ENCODE measurements around the gene KDM5A. TPM values are rescaled to one million over a fixed set of nuclear protein-coding genes. Genes with fewer than 3 reads are reported as not detected.

KDM5A gene
- polyA plus RNA-seq, 1 experiment: 26.1 TPM

GRCh38 chr12:234891-235415 lies 154.2 kb downstream of the KDM5A start:
- H3K36me3 ChIP-seq (ENCODE audit: control insufficient read depth, insufficient read depth, low read length): no peaks in the 10 kb centered on the region
- no peak overlapping the region for H3K4me3 ChIP-seq (ENCODE audit: low read depth, low read length)
- TF ChIP-seq CTCF (IDR thresholded peaks at IDR 0.05; ENCODE audit: insufficient read depth, low read depth, low read length): no peak
- H3K27me3 ChIP-seq (ENCODE audit: control insufficient read depth, insufficient read depth, low read length): peaks cover 14% of the 10 kb centered on the region
- POLR2A ChIA-PET: no interaction called here
- CTCF ChIA-PET: interaction anchor here (0.6 kb wide), 1 partner anchor 12 kb away, joined by 3 read pairs; no protein-coding TSS in a partner anchor
- DNase-seq (ENCODE audit: low read depth): no peak

DNA sequence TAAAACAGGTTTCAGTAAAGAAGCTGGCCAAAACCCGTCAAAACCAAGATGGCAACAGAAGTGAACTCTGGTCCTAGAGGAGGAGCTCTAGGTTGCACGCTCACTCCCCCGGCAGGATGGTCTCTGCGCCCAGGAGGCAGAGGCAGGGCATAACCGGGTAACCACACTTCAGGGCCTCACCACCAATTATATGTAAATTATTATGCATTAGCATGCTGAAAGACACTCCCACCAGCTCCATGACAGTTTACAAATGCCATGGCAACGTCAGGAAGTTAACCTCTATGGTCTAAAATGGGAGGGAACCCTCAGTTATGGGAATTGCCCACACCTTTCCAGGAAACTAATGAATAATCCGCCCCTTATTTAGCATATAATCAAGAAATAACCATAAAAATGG lies 155.1 kb downstream of the KDM5A start:
- CTCF ChIA-PET: interaction anchor here (0.9 to 2.0 kb wide), 2 partner anchors 11 to 27 kb away, joined by 3 to 6 read pairs; no protein-coding TSS in a partner anchor
- no peak overlapping the region for H3K4me3 ChIP-seq (ENCODE audit: low read depth, low read length)
- H3K36me3 ChIP-seq (ENCODE audit: control insufficient read depth, insufficient read depth, low read length): no peaks in the 10 kb centered on the region
- H3K27me3 ChIP-seq (ENCODE audit: control insufficient read depth, insufficient read depth, low read length): peaks cover 16% of the 10 kb centered on the region
- POLR2A ChIA-PET: no interaction called here
- TF ChIP-seq CTCF (IDR thresholded peaks at IDR 0.05; ENCODE audit: insufficient read depth, low read depth, low read length): no peak
- no peak for DNase-seq (ENCODE audit: low read depth)

GRCh38 chr12:233615-233968 lies 155.5 kb downstream of the KDM5A start:
- H3K27me3 ChIP-seq (ENCODE audit: control insufficient read depth, insufficient read depth, low read length): peaks cover 16% of the 10 kb centered on the region
- CTCF ChIA-PET: interaction anchor here (0.9 to 2.0 kb wide), 2 partner anchors 11 to 28 kb away, joined by 3 to 6 read pairs; no protein-coding TSS in a partner anchor

DNA sequence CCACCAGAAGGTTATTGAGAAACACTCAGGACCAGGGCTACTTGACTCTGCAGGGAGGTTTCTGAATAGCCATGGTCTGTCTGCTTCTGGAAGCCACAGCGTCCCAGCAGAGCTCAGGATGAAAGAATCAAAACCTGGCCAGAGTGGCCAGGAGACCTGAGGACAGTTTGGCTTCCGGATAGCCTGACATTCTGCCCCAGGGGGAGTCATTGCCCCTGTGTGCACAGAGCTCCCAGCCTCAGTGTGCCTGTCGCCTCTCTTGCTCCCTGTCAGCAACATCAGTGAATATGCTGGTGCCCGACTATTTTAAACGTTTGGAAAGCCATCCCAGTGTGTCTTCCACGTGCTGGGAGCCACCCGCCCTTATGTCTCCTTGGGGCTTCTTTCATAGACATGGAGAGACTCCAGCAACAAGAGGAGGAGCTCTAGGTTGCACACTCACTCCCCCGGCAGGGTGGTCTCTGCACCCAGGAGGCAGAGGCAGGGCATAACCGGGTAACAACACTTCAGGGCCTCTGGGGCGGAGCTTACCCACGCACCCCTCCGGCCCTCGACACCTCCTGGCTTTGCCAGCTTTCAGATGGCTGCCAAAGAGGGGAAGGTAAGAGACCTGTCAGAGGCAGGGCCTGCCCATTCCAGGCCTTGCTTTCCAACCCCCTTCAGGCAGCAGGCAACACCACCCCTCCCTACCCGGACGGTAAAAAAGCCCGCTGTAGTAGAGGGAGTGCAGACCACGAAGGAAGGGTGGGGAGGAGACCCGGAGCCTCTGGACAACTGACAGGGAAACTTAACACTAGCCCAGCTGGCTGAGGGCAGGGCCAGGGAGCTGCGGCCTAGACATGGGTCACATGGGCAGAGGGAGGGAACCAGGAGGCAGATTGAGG lies 156.1 kb downstream of the KDM5A start:
- peaks cover 16% of the 10 kb centered on the region for H3K27me3 ChIP-seq (ENCODE audit: control insufficient read depth, insufficient read depth, low read length)
- POLR2A ChIA-PET: no interaction called here
- no peak for TF ChIP-seq CTCF (IDR thresholded peaks at IDR 0.05; ENCODE audit: insufficient read depth, low read depth, low read length)
- H3K36me3 ChIP-seq (ENCODE audit: control insufficient read depth, insufficient read depth, low read length): no peaks in the 10 kb centered on the region
- CTCF ChIA-PET: interaction anchor here (2.0 kb wide), 1 partner anchor 10 kb away, joined by 6 read pairs; no protein-coding TSS in a partner anchor
- DNase-seq (ENCODE audit: low read depth): no peak
- H3K4me3 ChIP-seq (ENCODE audit: low read depth, low read length): no peak overlapping the region

More at GRCh38 chr12:233615-233968, 155.5 kb downstream of the KDM5A start:
- POLR2A ChIA-PET: no interaction called here
- no peak for TF ChIP-seq CTCF (IDR thresholded peaks at IDR 0.05; ENCODE audit: insufficient read depth, low read depth, low read length)
- no peak for DNase-seq (ENCODE audit: low read depth)
- no peak overlapping the region for H3K4me3 ChIP-seq (ENCODE audit: low read depth, low read length)
- no peaks in the 10 kb centered on the region for H3K36me3 ChIP-seq (ENCODE audit: control insufficient read depth, insufficient read depth, low read length)

GRCh38 chr12:230925-231671 lies 158.0 kb downstream of the KDM5A start:
- ChIA-PET CTCF (interaction anchor here (0.9 to 2.0 kb wide), 2 partner anchors 11 to 43 kb away, joined by 3 to 9 read pairs; no protein-coding TSS in a partner anchor), POLR2A (no interaction called here)
- Histone ChIP-seq H3K27me3 (ENCODE audit: control insufficient read depth, insufficient read depth, low read length) (peaks cover 22% of the 10 kb centered on the region), H3K36me3 (ENCODE audit: control insufficient read depth, insufficient read depth, low read length) (no peaks in the 10 kb centered on the region), H3K4me3 (ENCODE audit: low read depth, low read length) (no peak overlapping the region)
- no peak for TF ChIP-seq CTCF (IDR thresholded peaks at IDR 0.05; ENCODE audit: insufficient read depth, low read depth, low read length)
- no peak for DNase-seq (ENCODE audit: low read depth)

All from BJ (cell line).